ENCODE data around the gene BBOX1.

BBOX1 gene

DNA sequence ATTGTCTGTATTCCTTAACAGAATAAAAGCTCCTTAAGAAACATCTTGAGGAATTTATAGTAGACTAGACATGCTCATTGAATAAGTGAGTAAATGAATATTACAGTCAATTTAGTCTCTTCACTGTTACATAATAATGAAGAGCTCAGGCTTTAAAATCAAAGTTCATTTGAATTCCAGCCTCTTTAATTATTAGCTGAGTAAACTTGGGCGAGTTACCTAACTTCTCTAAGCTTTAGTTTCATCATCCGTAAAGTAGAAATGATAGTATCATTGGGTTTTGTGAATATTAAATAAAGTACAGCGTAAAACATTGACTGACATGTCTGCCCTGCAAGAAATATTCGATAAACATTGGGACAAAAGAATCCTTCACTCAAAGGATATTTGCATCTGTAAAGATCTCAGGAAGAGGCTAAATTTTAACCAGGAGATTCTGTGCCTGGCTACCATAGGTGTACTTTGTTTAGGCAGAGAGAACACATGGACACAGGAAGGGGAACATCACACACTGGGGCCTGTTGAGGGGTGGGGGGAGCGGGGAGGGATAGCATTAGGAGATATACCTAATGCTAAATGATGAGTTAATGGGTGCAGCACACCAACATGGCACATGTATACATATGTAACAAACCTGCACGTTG, 15.2 kb upstream of the BBOX1 start:
- no peak for DNase-seq (ENCODE audit: low read depth)

DNA sequence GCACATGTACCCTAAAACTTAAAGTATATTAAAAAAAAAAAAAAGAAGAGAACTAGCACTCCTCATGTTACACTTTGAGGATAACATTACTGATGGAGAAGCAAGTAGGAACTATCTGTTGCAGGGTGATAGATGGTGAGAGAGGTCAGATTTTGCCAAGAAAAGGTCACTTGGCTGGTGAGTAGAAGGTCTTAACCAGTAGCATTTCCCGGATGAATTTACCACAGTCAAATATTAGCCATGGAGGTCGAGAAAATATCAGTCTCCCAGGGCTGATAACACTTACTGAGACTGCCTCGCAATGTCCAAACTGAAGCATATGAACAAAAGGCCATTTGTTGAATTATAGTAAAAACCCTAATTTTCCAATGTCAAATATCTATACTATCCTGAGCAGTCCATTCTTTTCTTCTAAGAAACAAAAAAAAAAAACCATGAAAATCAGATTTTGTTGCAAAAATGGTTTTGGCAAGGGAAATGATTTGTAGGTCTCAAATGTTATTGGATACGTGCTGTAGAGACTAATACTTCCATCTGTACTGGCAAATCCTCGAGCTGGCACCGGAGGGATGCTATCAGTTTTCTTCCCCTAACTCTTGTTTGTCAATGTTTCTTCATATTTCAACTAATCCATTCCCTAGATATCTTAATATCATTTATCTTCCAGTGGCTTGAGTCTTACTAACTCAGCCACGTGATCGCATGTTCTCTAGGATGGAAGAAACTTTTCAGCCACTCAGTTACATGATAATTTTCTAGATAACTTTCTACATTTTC, 14.5 kb upstream of the BBOX1 start:
- no peak for DNase-seq (ENCODE audit: low read depth)

DNA sequence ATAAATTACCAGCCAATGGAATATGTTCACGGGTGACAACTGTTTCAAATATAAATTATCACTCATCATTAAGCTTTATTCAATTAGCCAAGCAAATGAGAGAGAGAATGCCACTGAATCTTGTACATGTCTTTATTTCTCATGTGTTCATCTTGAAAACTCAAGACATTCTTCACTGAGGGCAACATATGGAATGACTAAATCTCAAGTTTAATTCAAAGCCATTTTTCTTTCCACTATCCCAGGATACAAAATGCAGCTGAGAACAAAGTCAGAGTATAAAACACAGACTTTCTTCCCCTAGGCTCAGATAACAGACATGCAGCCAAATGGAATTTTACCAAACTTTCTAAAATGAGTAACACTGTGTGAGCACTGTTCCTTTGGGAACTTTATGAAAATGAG, 12.1 kb upstream of the BBOX1 start:
- no peak for DNase-seq (ENCODE audit: low read depth)

DNA sequence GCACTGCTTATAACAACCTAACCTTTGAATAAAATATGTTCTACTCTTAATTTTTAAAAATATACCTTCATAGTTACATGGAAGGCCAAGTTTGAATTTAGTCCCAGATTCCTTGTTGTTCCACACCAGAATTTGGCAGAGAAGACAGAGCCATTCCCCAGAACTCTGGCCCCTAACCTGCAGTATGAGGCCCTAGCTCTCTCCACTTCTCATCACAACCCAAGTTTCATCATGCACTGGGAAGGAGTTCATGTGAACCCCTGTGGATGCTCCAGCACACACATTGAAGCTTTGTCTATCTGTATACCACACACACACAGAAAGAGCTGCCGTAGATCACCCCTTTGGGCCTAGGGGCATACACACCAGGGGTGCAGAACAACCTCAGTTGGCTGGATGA, 10.6 kb upstream of the BBOX1 start:
- no peak for DNase-seq (ENCODE audit: low read depth)

DNA sequence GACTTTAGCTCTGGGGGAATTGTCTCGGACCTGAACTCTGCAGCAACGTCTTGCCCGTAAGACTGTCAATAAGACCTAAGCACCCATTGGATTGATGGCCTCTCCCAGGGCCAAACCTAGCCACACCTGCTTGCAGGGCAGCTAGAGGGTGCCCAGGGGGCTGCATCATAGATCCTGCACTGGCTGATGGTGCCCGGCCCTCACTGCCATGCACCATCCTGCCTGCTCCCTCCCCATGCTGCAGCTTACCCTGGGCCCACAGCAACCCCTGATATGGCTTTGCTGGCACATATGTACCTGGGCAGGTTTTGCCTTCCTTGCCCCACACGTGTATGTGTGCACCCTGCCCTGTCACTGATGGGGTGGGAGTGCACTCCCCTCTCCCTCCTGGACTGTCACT, 8.9 kb upstream of the BBOX1 start:
- DNase-seq (ENCODE audit: low read depth): no peak

DNA sequence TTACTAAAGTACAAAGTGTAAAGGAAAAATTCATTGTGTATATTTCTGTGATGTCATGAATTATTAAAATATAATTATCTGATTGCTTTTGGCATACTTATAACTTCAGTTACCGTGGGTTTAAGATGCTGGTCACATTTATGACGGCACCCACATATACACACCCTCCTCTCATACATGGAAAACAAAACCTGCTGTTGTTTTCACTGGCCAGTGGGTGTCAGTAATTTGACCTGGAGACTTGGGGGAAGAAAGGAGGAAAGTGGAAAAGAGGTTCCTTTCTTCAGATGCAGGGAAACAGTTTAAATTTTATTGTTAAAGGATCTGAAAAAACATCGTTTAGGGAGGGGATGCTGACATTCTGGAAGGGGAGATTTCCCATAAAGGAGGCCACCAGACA, 742 bp upstream of the BBOX1 start:
- no peak for DNase-seq (ENCODE audit: low read depth)

DNA sequence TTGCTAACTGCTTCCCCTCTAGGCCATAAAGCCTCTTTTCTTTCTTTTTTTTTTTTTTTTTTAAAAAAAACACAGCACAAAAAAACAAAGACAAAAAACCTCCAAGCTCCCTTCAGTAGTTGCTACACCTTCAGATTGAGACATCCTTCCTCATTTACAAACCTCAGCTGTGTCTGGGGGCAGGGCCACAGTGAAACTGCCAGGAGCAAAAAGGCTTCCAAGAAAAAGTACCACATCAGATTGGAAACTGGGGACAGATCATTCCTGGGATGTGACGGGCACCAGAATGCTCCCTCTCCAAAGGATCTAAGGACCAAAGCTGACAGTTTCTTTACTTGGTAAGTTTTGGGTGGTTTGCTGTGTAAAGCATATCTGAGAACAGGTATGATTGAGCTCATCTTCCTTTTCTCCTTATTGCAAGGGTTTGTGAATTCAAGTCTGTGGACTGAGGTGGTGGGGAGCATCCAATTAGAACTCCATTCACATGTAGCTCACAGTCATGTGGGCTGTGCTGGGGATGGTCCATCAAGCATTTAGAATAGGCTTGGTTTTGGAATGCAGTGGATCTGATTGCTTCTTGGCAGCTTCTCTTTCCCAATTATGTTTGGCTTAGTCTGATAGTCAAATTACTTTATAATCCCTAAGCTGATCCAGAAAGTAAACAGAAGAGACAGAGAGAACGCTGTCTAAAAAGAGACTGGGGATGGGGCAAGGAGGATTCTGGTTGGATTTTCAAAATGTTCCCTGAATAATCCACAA, 705 bp downstream of the BBOX1 start:
- DNase-seq (ENCODE audit: low read depth): no peak

DNA sequence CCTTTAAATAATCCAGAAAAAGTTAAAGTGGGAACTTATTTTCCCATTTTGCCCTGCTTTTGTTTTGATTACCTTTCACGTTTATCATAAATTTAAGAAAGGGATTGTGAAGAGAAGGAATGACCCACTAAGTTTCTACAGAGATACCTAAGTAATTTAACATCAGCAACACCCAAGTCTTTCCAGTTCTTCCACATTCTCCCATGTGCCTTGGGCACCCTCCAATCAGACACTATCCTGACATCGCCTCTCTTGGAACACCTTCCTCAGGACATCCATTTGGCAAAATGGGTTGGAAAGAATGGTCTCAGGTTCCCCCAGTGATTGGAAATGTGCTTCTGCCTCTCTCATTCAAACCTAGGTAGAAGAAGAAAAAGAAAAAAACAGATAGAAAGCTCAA, 6.3 kb downstream of the BBOX1 start:
- no peak for DNase-seq (ENCODE audit: low read depth)

DNA sequence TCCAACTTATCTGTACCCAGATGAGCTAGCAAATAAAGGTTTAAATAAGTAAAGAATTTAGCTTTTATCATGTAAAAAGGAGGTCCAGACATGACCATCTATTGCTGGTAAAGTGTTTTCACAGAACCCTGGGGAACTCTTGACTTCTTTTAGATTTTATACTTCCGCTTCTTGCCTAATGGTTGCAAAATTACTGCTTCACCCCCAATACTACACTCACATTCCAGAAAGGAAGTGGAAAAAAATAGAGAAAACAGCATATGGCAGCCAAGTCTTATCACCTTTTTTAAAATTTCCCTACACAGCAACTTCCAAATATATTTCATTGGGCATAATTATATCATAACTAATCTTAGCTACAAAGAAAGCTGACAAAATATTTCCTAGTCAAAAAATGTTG, 12.1 kb downstream of the BBOX1 start:
- DNase-seq (ENCODE audit: low read depth): no peak

DNA sequence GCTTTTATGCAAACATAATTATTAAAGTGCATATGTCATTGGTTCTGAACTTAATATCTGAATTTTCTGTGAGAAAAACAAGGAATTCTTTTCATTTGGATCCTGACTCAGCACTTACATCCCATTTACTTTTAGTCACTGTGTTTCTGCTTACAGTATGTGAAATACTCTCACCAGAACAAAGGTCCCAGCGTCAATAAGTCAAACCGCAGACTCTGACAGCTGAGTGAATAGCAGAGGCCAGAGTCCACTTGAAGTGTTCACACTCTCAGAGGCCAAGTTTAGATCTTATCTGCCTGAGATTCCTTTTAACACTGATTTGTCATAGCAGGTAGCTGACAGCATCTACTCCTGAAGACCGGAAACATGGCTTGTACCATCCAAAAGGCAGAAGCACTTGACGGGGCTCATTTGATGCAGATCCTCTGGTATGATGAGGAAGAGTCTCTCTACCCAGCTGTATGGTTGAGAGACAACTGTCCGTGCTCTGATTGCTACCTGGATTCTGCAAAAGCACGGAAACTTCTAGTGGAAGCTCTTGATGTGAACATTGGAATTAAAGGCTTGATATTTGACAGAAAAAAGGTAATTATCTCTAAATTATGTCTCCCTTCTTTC, 14.6 kb downstream of the BBOX1 start:
- no peak for DNase-seq (ENCODE audit: low read depth)

DNA sequence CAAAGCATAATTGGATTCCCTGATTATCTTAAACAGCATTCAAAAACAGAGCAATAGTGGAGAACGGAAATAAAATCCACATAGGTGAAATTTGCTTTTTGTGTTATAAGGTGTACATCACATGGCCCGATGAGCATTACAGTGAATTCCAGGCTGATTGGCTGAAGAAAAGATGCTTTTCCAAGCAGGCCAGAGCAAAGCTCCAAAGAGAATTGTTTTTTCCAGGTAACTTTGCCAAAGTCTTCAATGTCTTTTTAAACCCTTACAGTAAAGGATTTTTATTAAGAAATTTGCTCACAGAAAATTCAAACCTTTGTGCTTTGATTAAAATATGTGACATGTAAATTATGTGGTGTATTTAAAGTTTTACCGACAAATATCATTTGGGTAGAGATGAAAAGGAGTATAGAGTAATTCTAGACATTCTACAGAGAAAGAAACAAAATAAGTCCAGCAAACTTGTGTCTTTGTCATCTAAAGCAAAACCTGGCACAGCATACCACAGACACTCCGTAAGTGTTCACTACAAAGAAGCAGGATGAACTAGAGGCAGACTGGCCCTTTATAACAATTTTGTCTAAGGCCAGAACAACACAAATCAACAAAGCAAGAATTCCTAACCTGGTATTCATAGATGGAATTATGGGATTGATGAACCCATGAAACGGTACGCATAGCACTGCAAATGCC, 16.6 kb downstream of the BBOX1 start:
- no peak for DNase-seq (ENCODE audit: low read depth)

DNA sequence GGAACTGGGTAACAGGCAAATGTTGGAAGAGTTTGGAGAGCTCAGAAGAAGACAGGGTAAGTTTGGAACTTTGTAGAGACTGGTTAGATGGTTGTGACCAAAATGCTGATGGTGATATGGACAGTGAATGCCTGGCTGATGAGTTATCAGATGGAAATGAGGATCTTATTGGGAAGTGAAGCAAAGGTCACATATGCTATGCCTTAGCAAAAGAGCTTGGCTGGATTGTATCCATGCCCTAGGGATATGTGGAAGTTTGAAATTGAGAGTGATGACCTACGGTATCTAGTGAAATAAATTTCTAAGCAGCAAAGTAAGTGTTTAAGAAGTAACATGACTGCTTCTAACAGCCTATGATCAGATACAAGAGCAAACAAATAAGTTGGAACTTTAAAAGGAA, 17.8 kb downstream of the BBOX1 start:
- DNase-seq (ENCODE audit: low read depth): peak; percentile 35

DNA sequence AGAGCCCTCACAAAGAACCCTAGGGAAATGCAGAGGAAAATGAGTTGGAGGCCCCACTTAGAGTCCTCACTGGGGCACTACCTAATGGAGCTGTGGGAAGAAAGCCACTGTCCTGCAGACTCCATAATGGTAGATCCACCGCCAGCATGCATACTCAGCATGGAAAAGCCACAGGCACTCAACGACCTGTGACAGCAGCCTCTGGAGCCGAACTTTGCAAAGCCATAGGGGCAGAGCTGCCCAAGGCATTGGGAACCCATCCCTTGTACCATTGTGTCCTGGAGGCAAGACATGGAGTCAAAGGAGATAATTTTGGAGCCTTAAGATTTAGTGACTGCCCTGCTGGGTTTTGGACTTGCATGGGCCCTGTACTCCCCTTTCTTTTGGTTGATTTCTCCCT, 18.8 kb downstream of the BBOX1 start:
- no peak for DNase-seq (ENCODE audit: low read depth)

DNA sequence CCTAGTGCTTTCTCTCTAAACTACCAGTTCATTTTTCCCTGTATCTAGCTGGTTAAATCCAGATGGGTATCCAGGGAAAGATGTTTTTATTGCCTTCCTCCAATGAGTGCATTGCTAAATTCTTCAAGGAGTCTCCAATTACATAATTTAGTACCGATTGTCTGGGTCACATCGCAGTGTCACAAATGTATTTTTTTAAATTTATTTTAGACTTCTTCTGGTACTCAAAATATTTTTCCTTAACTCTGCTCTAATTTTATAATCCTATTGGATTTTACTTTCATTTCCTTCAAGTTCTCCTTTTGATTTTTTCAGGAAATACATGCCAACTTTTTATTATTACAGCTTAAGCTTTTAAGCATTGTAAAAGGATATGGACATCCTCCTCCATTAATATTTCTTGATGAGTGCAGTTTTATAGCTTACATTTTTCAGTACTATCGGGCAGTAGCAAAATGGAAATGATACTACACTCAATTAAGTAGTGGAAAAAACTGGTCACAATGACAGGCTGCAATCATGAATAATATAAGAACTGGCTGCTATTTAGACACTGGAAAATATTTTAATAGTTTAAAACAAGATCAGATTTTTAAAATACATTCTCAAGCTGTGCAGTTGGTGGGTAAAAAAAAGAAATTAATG, 20.3 kb downstream of the BBOX1 start:
- no peak for DNase-seq (ENCODE audit: low read depth)

DNA sequence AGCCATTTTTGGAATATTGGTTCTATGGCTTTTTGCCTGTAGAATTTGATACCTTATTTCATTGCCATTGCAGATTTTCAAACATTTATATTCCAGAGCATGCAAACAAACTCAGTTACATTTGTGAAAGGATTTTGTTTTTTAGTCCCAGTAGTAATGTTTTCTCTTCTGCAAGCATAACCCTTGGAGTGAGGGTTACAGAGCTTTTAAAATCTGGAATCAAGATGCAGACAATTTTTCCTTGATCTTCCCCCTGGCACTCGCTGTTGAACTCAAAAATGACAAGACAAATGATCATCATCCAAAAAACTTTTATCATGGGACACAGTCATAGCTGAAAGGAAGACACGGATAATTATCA, 20.8 kb downstream of the BBOX1 start:
- DNase-seq (ENCODE audit: low read depth): no peak

DNA sequence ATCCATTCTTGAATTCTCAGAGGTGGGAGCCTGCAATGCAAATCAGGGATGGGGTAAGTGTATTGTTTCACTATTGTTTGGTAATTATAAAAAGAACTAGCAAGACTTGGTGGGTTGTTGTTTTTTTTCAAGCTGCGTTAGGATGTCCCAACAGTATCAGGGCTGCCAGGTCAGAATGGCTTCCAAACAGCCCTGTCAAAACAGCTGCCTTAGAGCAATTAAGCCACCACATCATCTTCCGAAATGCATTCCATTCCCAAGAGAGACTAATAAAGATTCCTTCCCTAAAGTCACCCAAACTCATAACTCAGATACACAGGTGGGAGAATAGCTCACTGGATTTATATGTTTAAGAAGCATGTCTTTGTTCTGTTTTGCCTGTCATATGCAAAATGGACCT, 23.5 kb downstream of the BBOX1 start:
- no peak for DNase-seq (ENCODE audit: low read depth)

DNA sequence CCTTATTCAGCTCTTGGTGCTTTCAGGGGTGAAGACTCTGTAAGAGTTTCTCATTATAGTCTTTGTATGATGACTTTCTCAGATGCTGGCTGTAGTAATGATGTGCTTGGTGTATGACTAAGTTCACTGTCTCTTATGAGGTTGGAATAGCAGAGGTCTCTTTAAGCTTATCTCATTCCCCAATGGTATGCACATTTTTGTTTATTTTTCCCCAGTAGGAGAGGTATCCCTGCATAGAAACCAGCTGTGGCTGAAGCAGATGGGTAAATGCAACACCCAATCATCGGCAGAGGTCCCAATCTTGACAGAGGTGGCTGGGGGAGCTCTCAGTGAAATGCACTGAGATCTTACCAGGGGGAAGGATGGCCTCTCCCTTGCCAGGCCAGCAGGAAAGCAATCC, 34.6 kb downstream of the BBOX1 start:
- DNase-seq (ENCODE audit: low read depth): no peak

DNA sequence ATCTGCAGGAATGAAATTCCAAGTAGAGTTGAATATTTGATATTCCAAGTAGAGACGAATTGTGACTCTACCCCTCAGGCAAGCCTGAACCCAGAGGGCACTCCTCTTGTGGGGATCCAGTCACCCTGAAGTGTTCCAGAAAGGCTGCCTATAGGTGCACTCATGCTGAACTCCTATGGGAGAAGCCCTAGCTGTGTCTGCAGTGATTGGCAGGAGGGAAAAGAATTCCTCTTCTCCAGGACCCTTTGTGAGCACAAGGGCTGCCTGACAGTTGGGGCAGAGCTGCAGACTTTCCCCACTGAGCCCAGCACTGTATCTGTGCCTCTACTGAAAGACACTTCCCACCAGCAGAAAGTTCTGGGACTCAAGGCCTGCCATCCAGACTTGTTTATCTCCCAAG, 35.0 kb downstream of the BBOX1 start:
- DNase-seq (ENCODE audit: low read depth): no peak

DNA sequence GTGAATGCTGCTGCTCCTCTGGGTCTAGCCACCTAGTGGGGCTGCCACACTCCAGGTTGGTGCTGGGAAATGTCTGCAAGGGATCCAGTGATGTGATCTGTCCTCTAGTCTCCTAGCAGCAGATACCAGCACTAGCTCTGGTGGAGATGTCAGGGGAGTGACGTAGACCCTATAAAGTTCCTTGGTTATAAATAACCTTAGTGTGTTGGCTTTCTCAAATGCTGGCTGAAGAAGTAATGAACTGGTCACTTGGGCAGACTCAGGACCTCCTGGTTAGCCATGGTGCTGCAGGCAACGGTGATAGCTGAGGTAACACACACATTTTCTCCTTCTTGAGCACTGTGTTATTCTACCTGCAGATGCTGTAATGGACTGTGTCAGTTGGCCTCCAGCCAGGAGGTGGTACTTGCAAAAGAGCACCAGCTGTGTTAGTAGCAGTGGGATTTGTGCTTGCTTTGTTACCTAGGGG, 35.5 kb downstream of the BBOX1 start:
- DNase-seq (ENCODE audit: low read depth): no peak

DNA sequence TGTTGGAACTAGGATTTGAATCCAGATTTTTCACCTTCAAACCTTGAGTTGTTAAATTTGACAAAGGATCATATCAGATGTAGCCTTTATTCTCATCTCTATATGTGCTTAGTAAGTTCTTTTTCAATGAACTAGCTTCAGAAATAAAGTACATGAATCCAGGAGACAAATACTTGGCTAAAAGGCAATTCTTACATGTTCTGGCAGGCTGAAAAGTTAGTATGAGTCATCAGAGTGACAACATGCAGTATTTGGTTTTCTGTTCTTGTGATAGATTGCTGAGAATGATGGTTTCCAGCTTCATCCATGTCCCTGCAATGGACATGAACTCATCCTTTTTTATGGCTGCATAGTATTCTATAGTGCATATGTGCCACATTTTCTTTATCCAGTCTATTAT, 40.4 kb downstream of the BBOX1 start:
- no peak for DNase-seq (ENCODE audit: low read depth)

DNA sequence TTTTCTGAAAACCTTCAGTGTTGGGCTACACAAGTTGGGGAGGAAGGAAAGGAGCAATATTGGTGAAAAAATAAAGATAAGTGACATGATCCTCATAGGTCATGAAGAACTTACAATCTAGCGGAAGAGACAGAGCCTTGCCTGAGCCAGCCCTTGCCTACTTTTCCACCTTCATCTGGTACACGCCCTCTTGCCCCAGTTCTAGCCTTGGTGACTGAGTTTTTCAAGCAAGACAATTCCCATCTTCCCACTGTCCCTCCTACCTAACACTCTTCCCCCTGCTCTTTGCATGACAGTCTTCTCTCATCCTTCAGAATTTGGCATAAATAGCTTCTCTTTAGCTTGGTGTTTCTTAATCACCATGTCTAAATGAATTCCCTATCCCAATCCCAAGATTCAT, 42.6 kb downstream of the BBOX1 start:
- no peak for DNase-seq (ENCODE audit: low read depth)

DNA sequence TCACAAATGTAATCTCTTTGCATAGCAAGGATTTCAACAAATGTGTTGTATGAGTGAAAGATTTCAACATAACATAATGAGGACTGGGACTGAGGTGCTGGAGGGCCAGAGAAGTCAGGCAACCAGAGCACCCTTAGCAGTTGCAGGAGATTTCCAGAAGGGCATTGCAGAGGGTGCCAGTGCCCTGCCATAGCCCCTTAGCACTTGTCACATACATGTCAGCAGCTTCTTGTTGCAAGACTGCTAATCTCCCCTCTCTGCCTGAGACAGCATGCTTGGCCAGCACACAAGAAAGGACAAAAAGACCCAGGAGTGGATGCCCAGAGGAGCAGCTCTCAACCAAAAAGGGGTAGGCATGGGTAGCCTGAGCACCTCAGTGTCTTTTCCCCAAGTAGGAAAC, 43.2 kb downstream of the BBOX1 start:
- DNase-seq (ENCODE audit: low read depth): no peak

Measured in GM04504 (cell line).